Astrocyte of the cerebellum (primary cell): ENCODE data around the gene CHST12.
A peak's percentile ranks its signal among the peaks of the same experiment; 100 is the strongest.

Experiments
- DNase-seq: peaks from one replicate; pipeline ENCODE4 v3.0.0-alpha.2; 2011; ENCODE audit warnings: low read depth
- H3K4me3 ChIP-seq: 2 replicates; pipeline ENCODE4 v1.5.1; 2011; ENCODE audit warnings: mild to moderate bottlenecking, low read depth, low read length, moderate library complexity
- CTCF ChIP-seq: IDR thresholded peaks from 2 replicates; pipeline ENCODE4 v1.5.1; 2012; ENCODE audit warnings: low read length, low read depth, moderate library complexity, mild to moderate bottlenecking; ENCODE audit errors: missing control alignments
- in situ Hi-C: cut with HindIII; loops from 2 replicates; pipeline ENCODE4 v1.10.0; 2017; ENCODE audit warnings: low sequenced_read_pairs

The CHST12 gene

GRCh38 chr7:2440608-2441245 is 37.3 kb downstream of the CHST12 start:
- TF ChIP-seq CTCF = no peak
- DNase-seq = no peak
- H3K4me3 ChIP-seq = no peak overlapping the region
- in situ Hi-C loops = no loop called here

GRCh38 chr7:2441430-2442058 is 38.1 kb downstream of the CHST12 start:
- no peak for DNase-seq
- TF ChIP-seq CTCF = no peak
- in situ Hi-C loops = no loop called here
- no peak overlapping the region for H3K4me3 ChIP-seq

- in situ Hi-C loops = no loop called here
- no peak for DNase-seq
- H3K4me3 ChIP-seq = no peak overlapping the region
- no peak for TF ChIP-seq CTCF
Measured at GRCh38 chr7:2443491-2443890, 40.1 kb downstream of the CHST12 start.

GRCh38 chr7:2444476-2444875 is 41.1 kb downstream of the CHST12 start:
- in situ Hi-C loops = no loop called here
- no peak overlapping the region for H3K4me3 ChIP-seq
- peak; percentile 49 for DNase-seq
- no peak for TF ChIP-seq CTCF

- DNase-seq = no peak
- H3K4me3 ChIP-seq = no peak overlapping the region
- in situ Hi-C loops = no loop called here
- TF ChIP-seq CTCF = no peak
Measured at GRCh38 chr7:2445047-2445446, 41.6 kb downstream of the CHST12 start.

GRCh38 chr7:2445898-2446555 is 42.6 kb downstream of the CHST12 start:
- DNase-seq = no peak
- no peak overlapping the region for H3K4me3 ChIP-seq
- TF ChIP-seq CTCF = no peak
- in situ Hi-C loops = no loop called here
